Measurements from ENCODE around the gene CD44. TPM values are rescaled to one million over a fixed set of nuclear protein-coding genes. Genes with fewer than 3 reads are reported as not detected.

CD44 gene
- total and polyA plus RNA-seq, 8 donors: 332 to 693 (median 504) TPM

DNA sequence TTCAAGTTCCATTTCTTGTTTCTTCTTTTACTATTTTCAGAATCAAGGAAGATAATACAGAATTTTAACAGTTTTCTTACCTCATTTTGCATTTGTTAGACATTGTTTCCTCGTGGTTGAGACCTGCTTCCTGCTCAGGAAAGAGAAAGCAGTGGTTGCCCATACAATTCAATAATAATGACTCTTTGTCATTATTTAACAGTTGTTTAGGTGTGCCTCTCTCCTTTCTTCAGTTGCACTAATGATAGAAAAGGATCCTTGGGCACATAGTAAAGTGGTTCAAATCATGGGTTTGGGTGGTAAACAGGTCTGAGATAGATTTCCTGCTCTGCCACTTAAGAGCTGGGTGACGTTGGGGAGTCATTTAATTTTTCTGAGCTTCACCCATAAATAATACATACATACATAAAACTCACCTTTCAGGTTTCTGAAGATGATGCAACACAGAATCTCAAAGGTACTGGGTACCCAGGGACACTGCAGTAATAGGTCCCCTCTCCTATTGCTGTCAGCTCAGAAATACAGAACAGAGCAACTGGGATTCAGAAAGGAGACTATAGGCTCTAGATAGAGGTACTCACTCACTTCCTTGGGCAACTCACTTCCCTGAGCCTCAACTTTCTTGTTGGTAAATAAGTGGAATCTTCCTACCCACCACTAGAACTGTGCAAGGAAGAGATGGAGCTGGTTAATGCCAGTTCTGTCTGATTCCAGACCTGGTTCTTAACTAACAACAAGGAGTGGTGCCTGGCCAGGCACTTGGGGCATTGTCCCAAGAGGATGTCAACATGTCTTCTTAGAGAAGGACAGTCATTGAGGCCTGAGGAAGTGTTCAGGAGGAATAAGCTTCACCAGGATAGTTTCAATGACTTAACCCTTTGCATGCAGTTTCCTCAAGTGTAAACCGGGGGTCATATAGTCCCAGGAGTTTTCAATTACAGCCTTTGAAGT lies 34.9 kb downstream of the CD44 start:
- H3K4me1 ChIP-seq: peaks cover 37 to 92% of the 10 kb centered on the region in 2 donors
- DNase-seq: peak in 1 of 4 donors; percentile 49
- H3K4me3 ChIP-seq: no peak overlapping the region
- H3K27ac ChIP-seq: peak overlapping the region; percentile 58 to 83
- peaks cover 4 to 28% of the 10 kb centered on the region in 2 donors for H3K36me3 ChIP-seq
- intact Hi-C loops (cut with DNase I): no loop called here
- no peaks in the 10 kb centered on the region for H3K27me3 ChIP-seq
- H3K9me3 ChIP-seq: no peaks in the 10 kb centered on the region
- peak; percentile 58 for ATAC-seq
- TF ChIP-seq, protein P1, sequence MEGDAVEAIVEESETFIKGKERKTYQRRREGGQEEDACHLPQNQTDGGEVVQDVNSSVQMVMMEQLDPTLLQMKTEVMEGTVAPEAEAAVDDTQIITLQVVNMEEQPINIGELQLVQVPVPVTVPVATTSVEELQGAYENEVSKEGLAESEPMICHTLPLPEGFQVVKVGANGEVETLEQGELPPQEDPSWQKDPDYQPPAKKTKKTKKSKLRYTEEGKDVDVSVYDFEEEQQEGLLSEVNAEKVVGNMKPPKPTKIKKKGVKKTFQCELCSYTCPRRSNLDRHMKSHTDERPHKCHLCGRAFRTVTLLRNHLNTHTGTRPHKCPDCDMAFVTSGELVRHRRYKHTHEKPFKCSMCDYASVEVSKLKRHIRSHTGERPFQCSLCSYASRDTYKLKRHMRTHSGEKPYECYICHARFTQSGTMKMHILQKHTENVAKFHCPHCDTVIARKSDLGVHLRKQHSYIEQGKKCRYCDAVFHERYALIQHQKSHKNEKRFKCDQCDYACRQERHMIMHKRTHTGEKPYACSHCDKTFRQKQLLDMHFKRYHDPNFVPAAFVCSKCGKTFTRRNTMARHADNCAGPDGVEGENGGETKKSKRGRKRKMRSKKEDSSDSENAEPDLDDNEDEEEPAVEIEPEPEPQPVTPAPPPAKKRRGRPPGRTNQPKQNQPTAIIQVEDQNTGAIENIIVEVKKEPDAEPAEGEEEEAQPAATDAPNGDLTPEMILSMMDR (IDR thresholded peaks at IDR 0.05): no peak

DNA sequence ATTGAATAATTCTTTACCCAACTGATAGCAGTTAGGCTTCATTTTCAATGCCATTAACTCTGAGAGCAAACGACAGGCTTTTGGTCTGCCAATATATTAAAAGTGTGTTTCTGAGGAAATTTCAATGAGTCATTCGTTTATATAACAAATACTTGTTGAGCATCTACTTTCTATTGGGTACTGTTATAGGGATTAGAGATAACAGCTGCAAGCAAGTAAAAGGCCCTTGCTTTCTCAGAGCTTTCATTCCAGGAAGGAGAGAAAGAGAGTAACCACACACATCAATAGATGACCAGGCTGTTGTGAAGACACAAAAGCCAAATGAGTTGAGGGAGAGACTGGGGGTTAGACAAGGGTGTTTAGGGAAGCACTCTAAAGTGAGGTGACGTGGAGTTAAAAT lies 35.7 kb downstream of the CD44 start:
- intact Hi-C loops (cut with DNase I): no loop called here
- H3K4me3 ChIP-seq: no peak overlapping the region
- H3K27me3 ChIP-seq: no peaks in the 10 kb centered on the region
- TF ChIP-seq, protein P1 (IDR thresholded peaks at IDR 0.05): no peak
- H3K27ac ChIP-seq: peak overlapping the region; percentile 58 to 83
- peaks cover 37 to 97% of the 10 kb centered on the region in 2 donors for H3K4me1 ChIP-seq
- ATAC-seq (peak; percentile 15), DNase-seq (no peak)
- H3K9me3 ChIP-seq: no peaks in the 10 kb centered on the region
- peaks cover 4 to 36% of the 10 kb centered on the region in 2 donors for H3K36me3 ChIP-seq

DNA sequence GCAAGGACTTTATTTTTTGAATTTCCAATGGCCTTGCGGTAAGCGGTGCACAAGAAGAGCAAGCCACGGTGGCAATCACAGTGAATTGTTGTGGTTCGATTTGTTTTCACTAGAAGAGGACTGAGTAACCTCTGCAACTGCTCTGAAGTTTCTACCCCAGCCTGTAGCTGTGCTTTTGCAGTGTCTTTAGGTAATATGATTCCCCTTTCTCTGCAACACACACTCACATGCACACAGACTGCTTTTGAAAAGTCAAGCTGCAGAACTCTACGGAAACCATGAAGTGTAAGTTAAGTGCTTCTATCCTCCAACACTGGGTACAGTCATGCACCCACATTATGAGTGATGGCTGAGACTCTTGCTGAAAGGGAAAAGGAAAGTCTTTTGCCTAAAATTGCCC lies 38.4 kb downstream of the CD44 start:
- Histone ChIP-seq H3K36me3 (peaks cover 4 to 56% of the 10 kb centered on the region in 2 donors), H3K27me3 (no peaks in the 10 kb centered on the region), H3K9me3 (no peaks in the 10 kb centered on the region), H3K27ac (peak overlapping the region in 1 of 2 donors; percentile 38), H3K4me1 (peaks cover 36 to 89% of the 10 kb centered on the region in 2 donors), H3K4me3 (no peak overlapping the region)
- DNase-seq: no peak
- intact Hi-C loops (cut with DNase I): no loop called here
- no peak for ATAC-seq
- TF ChIP-seq, protein P1 (IDR thresholded peaks at IDR 0.05): no peak

DNA sequence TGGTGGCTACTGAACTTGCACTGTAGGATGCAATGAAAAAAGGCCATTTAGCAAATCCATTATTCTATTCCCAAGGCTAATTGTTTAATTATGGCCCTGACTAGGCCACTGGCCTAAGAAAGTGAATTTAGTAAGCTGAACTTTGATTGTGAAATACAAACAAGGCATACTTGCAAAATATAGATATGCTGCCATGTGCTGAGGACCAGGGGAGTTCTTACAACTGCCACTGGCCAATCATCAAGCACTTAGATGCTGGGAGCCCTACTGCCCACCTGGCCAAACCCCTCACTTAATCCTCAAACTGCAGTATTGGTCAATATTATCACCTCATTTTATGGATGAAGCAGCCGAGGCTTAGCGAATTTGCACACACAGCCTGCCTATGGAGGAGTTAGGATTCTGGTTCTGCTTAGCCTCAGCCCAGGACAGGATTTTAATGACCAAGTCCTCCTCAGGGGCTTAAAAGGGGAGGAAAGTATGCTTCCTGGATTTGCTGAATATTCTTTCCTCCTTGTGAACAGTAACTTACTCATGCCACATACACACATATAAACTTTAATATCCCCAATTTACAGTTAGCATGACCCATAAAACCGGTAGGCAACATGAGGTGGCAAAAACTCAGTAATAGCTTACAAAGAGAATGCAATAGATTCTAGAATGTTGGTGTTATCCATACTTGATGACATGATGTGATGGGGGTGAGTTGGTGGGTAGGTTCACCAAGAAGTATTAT lies 39.3 kb downstream of the CD44 start:
- Histone ChIP-seq H3K27me3 (no peaks in the 10 kb centered on the region), H3K4me1 (peaks cover 27 to 88% of the 10 kb centered on the region in 2 donors), H3K9me3 (no peaks in the 10 kb centered on the region), H3K4me3 (no peak overlapping the region), H3K36me3 (peaks cover 4 to 65% of the 10 kb centered on the region in 2 donors), H3K27ac (peak overlapping the region in 1 of 2 donors; percentile 53)
- ATAC-seq: no peak
- TF ChIP-seq, protein P1 (IDR thresholded peaks at IDR 0.05): no peak
- DNase-seq: no peak
- intact Hi-C loops (cut with DNase I): no loop called here

DNA sequence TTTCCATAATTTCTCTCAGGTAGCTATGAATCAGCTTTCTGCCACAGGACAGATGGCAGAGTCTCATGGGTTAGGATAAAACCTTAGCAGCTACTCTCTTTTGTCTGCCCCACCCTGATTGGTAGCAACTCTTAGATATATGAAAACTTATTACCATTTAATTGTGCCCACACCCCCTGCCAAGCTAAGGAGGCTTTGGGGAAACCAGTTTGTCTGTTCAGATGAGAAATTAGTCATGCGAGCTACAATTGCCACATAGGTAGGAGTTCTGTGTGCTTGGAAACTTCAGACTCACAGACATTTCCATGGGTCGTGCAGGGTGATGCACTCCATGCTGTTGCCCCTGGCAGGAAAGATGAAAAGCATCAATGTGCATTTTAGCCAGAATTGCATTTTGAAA lies 39.9 kb downstream of the CD44 start:
- H3K27me3 ChIP-seq: no peaks in the 10 kb centered on the region

More for the DNA sequence above, 39.9 kb downstream of the CD44 start:
- peaks cover 21 to 83% of the 10 kb centered on the region in 2 donors for H3K4me1 ChIP-seq
- ATAC-seq (no peak), DNase-seq (no peak)
- TF ChIP-seq, protein P1 (IDR thresholded peaks at IDR 0.05): no peak
- intact Hi-C loops (cut with DNase I): no loop called here
- H3K9me3 ChIP-seq: no peaks in the 10 kb centered on the region
- H3K36me3 ChIP-seq: peaks cover 4 to 71% of the 10 kb centered on the region in 2 donors
- peak overlapping the region in 1 of 2 donors; percentile 53 for H3K27ac ChIP-seq
- no peak overlapping the region for H3K4me3 ChIP-seq

Data from left lung (tissue), 10 donors.